GM21367 (cell line): ENCODE data around the gene MAPK8.
"Not testable (repeated sequence)": the region's sequence is repeated elsewhere in the genome, so short reads cannot be mapped to it uniquely, and the experiment has no call there.

ENCODE experiments used
- ATAC-seq: cut with Tn5 transposase; IDR thresholded peaks from one replicate; pipeline ENCODE4 v1.9.1; 2021; ENCODE audit not compliant: unreplicated experiment

The MAPK8 gene

DNA sequence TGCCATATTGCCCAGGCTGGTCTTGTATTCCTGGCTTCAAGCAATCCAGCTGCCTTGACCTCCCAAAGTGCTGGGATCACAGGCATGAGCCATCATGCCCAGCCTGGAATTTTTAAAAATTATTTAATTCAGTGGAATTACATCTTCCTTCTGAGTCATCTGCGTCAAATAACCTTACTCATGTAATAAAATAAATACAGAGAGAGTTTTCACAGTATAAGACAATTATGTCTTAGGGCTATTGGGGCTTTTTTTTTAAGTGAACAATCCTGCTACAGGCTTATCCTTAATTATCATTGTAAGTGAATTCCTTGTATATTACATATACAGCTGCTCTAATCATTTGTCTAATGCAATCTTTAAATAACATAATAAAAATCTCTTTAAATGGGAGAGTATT is 108.3 kb downstream of the MAPK8 start:
- no peak for ATAC-seq

DNA sequence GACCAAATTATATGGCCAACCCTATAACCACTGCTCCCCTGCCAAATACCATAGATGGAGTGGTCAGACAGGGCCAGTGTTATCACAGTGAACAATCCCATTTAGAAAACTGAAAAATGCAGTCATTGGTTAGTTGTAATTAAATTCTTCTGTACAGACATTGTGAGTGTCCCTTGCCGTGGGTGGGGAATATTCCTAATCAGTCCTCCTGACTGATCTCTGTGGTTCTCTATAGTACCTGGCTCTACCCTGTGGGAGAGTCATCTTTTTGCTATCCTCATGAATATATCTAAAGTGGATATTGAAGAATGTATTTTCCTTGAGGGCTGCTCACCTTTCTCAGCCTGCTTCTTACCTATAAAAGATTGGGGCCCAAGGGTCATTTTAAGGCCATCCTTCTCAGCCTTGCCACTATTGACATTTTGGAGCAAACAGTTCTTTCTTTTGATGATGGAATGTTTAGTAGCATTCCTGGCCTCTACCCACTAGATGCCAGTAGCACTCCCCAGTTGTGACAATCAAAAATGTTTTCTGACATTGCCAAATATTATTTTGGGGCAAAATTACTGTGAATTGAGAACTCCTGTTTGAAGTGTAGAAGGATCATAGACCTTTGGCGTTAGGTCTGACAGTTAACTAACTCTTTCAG is 110.2 kb downstream of the MAPK8 start:
- no peak for ATAC-seq

GRCh38 chr10:48417374-48417773 is 110.9 kb downstream of the MAPK8 start:
- ATAC-seq = no peak

DNA sequence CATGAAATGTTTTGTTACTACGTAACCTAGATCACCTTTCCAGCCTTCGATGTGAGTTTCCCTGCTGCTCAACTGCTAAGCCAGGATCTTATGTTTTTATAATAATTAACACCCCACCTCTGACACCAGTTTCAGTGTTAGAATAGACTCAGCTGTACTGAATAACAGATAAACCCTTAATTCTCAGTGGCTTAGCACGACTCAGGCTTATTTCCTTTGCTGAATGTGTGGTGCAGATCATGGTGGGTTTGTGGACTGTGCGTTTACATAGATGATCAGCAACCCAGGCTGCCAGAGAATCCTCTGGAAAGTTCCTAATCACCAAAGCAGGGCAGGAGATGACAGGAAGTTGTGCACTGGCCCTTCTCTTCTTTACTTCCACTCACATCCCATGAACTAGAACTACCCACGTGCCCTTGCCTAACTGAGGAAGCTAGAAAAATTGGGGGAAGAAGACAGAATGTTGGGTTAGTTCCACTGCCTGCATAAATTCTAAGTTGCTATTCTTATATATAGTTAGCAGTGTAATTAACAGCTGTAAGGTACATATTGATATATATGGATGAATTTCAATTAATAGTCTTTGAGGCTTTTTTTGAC is 111.8 kb downstream of the MAPK8 start:
- ATAC-seq = no peak

DNA sequence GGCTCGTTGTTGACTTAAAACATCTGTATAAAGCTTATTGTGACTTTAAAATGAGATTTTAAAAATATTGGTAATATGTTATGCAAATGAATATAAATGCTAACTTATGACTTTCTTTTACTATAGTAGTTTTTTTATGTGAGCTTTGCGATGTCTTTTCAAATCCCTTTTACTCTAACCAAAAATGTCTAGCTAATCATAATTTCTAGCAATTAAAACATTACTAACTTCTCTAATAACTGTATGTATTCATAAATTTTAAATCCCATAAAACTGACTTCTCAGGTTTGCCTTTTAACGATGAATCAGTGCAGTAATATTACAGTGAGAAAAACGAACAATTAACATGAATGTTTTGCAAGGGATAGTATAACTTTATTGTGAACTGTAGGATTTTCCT is 113.2 kb downstream of the MAPK8 start:
- no peak for ATAC-seq

DNA sequence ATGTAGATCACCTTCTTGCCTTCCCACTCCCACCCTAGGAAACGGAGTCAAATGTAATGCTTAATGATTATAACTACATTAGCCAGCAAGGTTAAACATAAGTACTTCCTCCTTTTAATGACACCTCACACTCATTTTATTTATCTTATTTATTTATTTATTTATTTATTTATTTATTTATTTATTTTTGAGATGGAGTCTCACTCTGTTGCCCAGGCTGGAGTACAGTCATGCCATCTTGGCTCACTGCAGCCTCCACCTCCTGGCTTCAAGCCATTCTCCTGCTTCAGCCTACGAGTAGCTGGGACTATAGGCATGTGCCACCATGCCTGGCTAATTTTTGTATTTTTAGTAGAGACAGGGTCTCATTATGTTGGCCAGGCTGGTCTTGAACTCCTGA is 115.4 kb downstream of the MAPK8 start:
- ATAC-seq = not testable (repeated sequence)

- no peak for ATAC-seq
These were observed 117.4 kb downstream of the MAPK8 start for GRCh38 chr10:48423884-48424283.

GRCh38 chr10:48428896-48429295 is 122.4 kb downstream of the MAPK8 start:
- ATAC-seq = no peak

- ATAC-seq = no peak
These were observed 122.8 kb downstream of the MAPK8 start for GRCh38 chr10:48429309-48429708.

DNA sequence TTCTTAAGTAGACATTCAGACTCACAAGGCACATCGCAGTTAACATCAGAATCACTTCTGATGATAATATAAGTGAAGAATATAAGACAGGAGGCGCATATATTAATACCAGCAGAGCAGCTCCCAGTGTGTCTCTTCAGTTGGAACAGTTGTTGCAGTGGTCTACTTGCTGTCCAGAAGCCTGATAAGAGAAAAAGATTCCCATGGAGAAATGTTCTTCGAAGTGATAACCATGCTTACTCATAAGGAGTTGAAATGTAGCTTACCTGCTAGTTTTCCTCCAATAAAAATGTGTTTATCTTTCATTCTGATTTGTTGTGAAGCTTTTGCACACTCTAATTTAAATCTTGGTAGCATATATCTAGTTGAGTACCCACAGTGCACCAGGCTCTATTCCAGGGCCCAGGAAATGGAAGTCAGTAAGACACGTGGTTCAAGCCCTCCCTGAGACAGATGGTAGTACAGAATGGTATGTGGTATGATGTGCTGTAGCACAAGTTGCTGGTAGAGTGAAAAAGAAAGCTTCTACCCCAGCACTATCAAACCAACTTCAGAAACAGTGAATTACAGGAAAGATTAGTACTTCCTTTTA is 124.0 kb downstream of the MAPK8 start:
- no peak for ATAC-seq

GRCh38 chr10:48431871-48432270 is 125.4 kb downstream of the MAPK8 start:
- ATAC-seq = no peak

DNA sequence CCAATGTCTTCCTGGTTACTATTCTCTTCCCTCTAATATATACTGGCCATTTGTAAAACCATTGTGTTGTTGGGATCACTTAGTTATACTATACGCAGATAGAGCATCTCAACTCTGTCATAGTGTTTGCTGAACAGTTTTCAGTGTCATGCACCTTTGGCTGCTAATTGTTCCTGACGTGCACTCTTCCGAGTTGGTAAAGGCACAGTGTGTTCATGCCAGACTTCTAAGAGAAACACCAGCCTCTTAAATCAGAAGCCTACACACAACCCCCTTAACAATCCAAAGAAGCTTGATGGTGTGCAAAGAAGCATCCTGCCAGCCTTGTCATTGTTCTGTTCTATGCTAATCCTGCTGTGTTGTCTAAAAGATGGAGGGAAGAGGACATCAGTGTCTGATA is 131.1 kb downstream of the MAPK8 start:
- ATAC-seq = no peak

GRCh38 chr10:48439031-48439430 is 132.6 kb downstream of the MAPK8 start:
- ATAC-seq = no peak

DNA sequence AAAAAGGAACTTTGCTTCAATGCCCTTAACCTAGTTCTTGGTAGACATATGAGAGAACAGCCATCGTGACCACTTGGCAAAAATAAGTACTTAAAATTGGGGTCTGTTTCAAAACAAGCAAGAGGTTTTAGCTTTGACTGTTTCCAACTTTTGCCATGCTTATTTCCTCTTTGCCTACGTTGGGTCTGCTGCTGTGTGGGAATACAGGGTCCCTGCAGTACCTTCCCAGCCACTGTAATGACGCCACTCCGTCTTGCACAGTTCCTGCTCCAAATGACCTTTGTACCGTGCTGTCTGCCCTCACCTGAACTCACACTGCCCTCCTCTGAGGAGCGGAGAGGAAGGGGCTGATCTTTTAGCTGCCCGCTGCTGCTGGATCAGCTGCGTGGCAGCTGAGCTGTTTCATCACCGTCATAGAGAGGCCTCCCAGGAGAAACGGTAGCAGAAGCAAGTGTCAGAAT is 133.1 kb downstream of the MAPK8 start:
- no peak for ATAC-seq

DNA sequence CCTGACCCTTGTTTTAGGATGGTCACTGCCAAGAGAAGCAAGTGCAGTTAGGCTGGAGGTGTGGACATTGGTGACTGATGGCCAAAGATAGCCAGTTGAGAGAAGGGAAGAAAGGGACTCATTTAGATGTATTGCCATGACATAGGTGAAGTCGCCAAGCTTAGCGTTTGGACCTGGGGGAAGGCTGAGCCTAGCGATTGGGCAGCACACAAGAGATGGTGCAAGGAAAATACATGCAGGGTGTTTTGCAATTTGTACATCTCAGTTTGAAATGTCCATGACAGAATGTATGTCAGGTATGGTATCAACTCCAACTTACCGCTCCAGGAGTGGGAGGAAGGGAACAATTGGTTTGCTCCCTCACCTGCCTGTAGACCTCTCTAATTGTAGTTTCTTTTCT is 134.3 kb downstream of the MAPK8 start:
- ATAC-seq = no peak

GRCh38 chr10:48442090-48442808 is 135.8 kb downstream of the MAPK8 start:
- no peak for ATAC-seq

DNA sequence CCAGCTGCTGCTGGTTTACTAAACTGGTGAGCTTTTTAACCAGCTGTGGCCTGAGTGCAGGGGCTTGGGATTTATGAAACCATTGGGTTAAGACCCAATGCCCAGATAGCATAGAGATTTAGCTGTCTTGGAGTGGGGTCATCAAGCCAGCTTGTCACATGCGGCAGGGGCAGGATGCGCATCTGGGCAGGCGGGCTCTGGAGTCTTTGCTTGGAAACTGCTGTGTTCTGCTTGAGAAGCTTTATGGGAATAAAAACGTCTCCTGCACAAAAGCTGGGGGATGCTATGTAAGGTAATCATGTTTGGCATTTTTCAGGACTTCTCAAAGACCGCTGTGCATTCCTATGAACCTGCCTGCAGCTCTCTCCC is 136.3 kb downstream of the MAPK8 start:
- ATAC-seq = no peak

DNA sequence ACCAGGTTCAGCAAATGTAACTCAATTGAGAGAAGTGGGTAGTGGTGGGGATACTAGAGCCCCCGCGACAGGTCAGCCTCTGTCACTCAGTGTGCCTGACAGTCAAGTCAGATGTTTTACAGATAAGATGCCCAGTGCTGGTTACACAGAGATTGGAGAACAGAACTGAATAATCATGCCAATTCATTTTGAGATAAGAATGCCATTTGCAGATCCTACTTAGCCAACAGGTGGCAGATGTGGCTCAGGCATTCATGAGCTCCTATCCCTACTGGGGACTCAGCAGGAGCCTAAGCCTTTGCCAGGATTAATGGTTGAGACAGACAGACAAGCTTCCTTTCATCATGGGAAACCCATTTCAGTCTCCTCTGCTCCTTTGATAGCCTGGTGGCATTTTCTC is 137.8 kb downstream of the MAPK8 start:
- no peak for ATAC-seq

GRCh38 chr10:48444861-48445841 is 138.7 kb downstream of the MAPK8 start:
- no peak for ATAC-seq

DNA sequence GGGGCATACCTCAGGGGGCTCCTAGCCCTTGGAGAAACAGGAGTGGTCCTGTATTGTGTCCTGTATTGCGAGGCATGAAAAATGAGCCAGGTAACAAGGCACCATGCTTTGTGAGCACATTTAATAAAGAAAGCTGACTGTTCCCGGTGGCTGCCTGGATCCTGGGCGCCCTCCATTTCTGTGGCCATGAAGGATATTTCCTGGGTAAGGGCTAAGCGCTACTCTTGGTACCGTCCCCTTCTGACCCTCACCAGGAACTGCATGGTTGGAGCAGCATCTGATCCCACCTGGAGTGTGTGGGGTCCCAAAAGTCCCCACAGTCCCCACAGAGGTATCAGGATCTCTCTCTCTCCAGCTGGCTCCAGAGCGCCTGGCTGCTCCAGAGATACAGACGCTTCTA is 139.5 kb downstream of the MAPK8 start:
- ATAC-seq = no peak

GRCh38 chr10:48446785-48447184 is 140.3 kb downstream of the MAPK8 start:
- ATAC-seq = no peak
